Tibial nerve (tissue), 4 donors: Measurements from ENCODE around the gene RHOC. TPM values are rescaled to one million over a fixed set of nuclear protein-coding genes. Genes with fewer than 3 reads are reported as not detected.
"Not testable (repeated sequence)": the region's sequence is repeated elsewhere in the genome, so short reads cannot be mapped to it uniquely, and the experiment has no call there.

ENCODE experiments used
- DNase-seq, 2 donors: peaks; one replicate each; pipeline ENCODE4 v3.0.0-alpha.2; 2019; ENCODE audit warnings: low spot score in 2 of 2
- H3K27ac ChIP-seq, 4 donors: fragments of 200-600 bp; sonication (generic) in 3 of 4; one replicate each; pipeline ENCODE4 v1.5.1; 2017 to 2019; ENCODE audit warnings: mild to moderate bottlenecking in 1 of 4
- H3K27me3 ChIP-seq, 2 donors: fragments of 200-600 bp; sonication (generic) in 1 of 2; one replicate each; pipeline versions ENCODE4 v1.5.1 to v1.6.0; 2017 to 2019
- H3K36me3 ChIP-seq, 3 donors: fragments of 200-600 bp; sonication (generic); one replicate each; pipeline ENCODE4 v1.5.1; 2018 to 2019
- H3K4me1 ChIP-seq, 4 donors: fragments of 200-600 bp; sonication (generic) in 3 of 4; one replicate each; pipeline ENCODE4 v1.5.1; 2017 to 2019
- H3K4me3 ChIP-seq, 4 donors: fragments of 200-600 bp; sonication (generic) in 3 of 4; one replicate each; pipeline ENCODE4 v1.5.1; 2017 to 2019; ENCODE audit warnings: mild to moderate bottlenecking in 1 of 4, moderate library complexity in 1 of 4
- H3K9me3 ChIP-seq, 4 donors: fragments of 200-600 bp; sonication (generic) in 3 of 4; one replicate each; pipeline ENCODE4 v1.5.1; 2017 to 2019
- CTCF ChIP-seq, 5 experiments: fragments of 200-600 bp in 3 of 5; fragments of 450-650 bp in 2 of 5; sonication (generic) in 3 of 5; IDR thresholded peaks; one replicate each; pipeline ENCODE4 v1.5.1; 2016 to 2019; ENCODE audit warnings: antibody characterized with exemption in 5 of 5, mild to moderate bottlenecking in 3 of 5, moderate library complexity in 2 of 5
- EP300 ChIP-seq, 2 donors: sonication (generic); formaldehyde crosslinking; IDR thresholded peaks; one replicate each; pipeline ENCODE4 v1.6.1; 2017; ENCODE audit warnings: antibody characterized with exemption in 2 of 2, mild to moderate bottlenecking in 1 of 2
- POLR2A ChIP-seq, 2 donors: fragments of 450-650 bp; IDR thresholded peaks; one replicate each; pipeline ENCODE4 v1.6.1; 2017; ENCODE audit warnings: antibody characterized with exemption in 2 of 2, mild to moderate bottlenecking in 2 of 2, moderate library complexity in 2 of 2
- WGBS, 2 donors: methylation state at CpG; one replicate each; pipeline ENCODE4 v1.1.5; 2018; 5-methylcytosine and 5-hydroxymethylcytosine counted together
- total RNA-seq, 4 donors: library from RNA; depleted of rRNA; stranded (reverse); fragments of >200 nt; gene quantifications; one replicate each; pipeline ENCODE4 v1.1.0, GENCODE V29; 2016

The RHOC gene
- total RNA-seq, 4 donors from 2014 or later, result 225 to 297 (median 293) TPM

- Histone ChIP-seq H3K27ac (no peak overlapping the region), H3K36me3 (no peaks in the 10 kb centered on the region), H3K27me3 (no peaks in the 10 kb centered on the region), H3K4me3 (no peak overlapping the region), H3K4me1 (peaks cover 0 to 7% (median 6%) of the 10 kb centered on the region in 4 donors), H3K9me3 (no peaks in the 10 kb centered on the region)
- DNase-seq, result no peak
- TF ChIP-seq POLR2A (IDR thresholded peaks at IDR 0.05), result no peak
- TF ChIP-seq CTCF (IDR thresholded peaks at IDR 0.05), result no peak
- TF ChIP-seq EP300 (IDR thresholded peaks at IDR 0.05), result no peak
- WGBS, 2 donors, result 56 to 60% methylated on average over 2 of the region's 2 CpGs
Measured at GRCh38 chr1:112727716-112728115, 20.8 kb upstream of the RHOC start.

- not testable (repeated sequence) for H3K4me3 ChIP-seq, H3K9me3 ChIP-seq, H3K36me3 ChIP-seq, H3K27me3 ChIP-seq, DNase-seq, H3K27ac ChIP-seq
- peaks cover 0 to 16% (median 14%) of the 10 kb centered on the region in 4 donors for H3K4me1 ChIP-seq
- WGBS, 2 donors, result 94 to 98% methylated on average over 3 to 4 of the region's 4 CpGs
Measured at GRCh38 chr1:112724240-112724639, 17.3 kb upstream of the RHOC start.

GRCh38 chr1:112723511-112723839 is 16.5 kb upstream of the RHOC start:
- H3K9me3 ChIP-seq, result no peaks in the 10 kb centered on the region
- no peaks in the 10 kb centered on the region for H3K36me3 ChIP-seq
- no peak overlapping the region for H3K4me3 ChIP-seq
- 73 to 75% methylated on average over 8 of the region's 8 CpGs for WGBS, 2 donors
- peak overlapping the region in 1 of 4 donors; percentile 48 for H3K27ac ChIP-seq
- peaks cover 0 to 23% (median 18%) of the 10 kb centered on the region in 4 donors for H3K4me1 ChIP-seq
- DNase-seq, result no peak
- TF ChIP-seq POLR2A (IDR thresholded peaks at IDR 0.05), result no peak
- no peak for TF ChIP-seq EP300 (IDR thresholded peaks at IDR 0.05)
- no peak for TF ChIP-seq CTCF (IDR thresholded peaks at IDR 0.05)
- peaks cover 0 to 4% of the 10 kb centered on the region in 2 donors for H3K27me3 ChIP-seq

- Histone ChIP-seq H3K27me3 (peaks cover 0 to 4% of the 10 kb centered on the region in 2 donors), H3K27ac (peak overlapping the region in 1 of 4 donors; percentile 48), H3K4me3 (peak overlapping the region; percentile 9 to 39 (median 22)), H3K4me1 (peaks cover 0 to 26% (median 18%) of the 10 kb centered on the region in 4 donors), H3K36me3 (no peaks in the 10 kb centered on the region), H3K9me3 (no peaks in the 10 kb centered on the region)
- TF ChIP-seq EP300 (IDR thresholded peaks at IDR 0.05) (no peak), POLR2A (IDR thresholded peaks at IDR 0.05) (no peak), CTCF (IDR thresholded peaks at IDR 0.05) (no peak)
- no peak for DNase-seq
- WGBS, 2 donors, result 8 to 11% methylated on average over 18 to 28 of the region's 35 CpGs
Measured at GRCh38 chr1:112722601-112723510, 15.9 kb upstream of the RHOC start.

- H3K4me3 ChIP-seq, result no peak overlapping the region
- WGBS, 2 donors, result 57 to 68% methylated on average over 9 of the region's 10 CpGs
- DNase-seq, result no peak
Measured at GRCh38 chr1:112721966-112722524, 15.1 kb upstream of the RHOC start.

DNA sequence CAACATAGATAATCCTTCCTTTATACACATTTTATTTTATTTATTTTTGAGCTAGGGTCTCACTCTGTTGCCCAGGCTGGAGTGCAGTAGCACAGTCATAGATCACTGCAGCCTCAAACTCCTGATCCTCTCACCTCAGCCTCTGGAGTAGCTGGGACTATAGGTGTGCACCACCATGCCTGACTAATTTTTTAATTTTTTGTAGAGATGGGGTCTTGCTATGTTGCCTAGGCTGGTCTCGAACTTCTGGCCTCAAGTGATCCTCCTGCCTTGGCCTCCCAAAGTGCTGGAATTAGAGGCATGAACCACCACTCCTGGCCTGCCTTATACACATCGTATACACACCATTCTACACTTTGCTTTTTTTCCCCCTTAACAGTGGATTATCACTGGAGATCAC is 14.4 kb upstream of the RHOC start:
- H3K4me1 ChIP-seq, result peaks cover 0 to 28% (median 18%) of the 10 kb centered on the region in 4 donors
- H3K4me3 ChIP-seq, H3K9me3 ChIP-seq, H3K27ac ChIP-seq, H3K36me3 ChIP-seq, DNase-seq, H3K27me3 ChIP-seq: not testable (repeated sequence)
- WGBS, 2 donors, result 92 to 93% methylated on average over 2 of the region's 2 CpGs

More at GRCh38 chr1:112721966-112722524, 15.1 kb upstream of the RHOC start:
- H3K4me1 ChIP-seq, result peaks cover 0 to 26% (median 18%) of the 10 kb centered on the region in 4 donors
- H3K27me3 ChIP-seq, result peaks cover 0 to 4% of the 10 kb centered on the region in 2 donors
- TF ChIP-seq EP300 (IDR thresholded peaks at IDR 0.05) (no peak), CTCF (IDR thresholded peaks at IDR 0.05) (no peak), POLR2A (IDR thresholded peaks at IDR 0.05) (no peak)
- H3K27ac ChIP-seq, result peak overlapping the region in 1 of 4 donors; percentile 48
- no peaks in the 10 kb centered on the region for H3K9me3 ChIP-seq
- no peaks in the 10 kb centered on the region for H3K36me3 ChIP-seq
